GM21717 (cell line): Measurements from ENCODE around the gene HDAC4.

ENCODE experiments used
- ATAC-seq: cut with Tn5 transposase; IDR thresholded peaks from one replicate; pipeline ENCODE4 v1.9.1; 2021; ENCODE audit warnings: mild to moderate bottlenecking, moderate library complexity; ENCODE audit not compliant: unreplicated experiment

HDAC4 gene

GRCh38 chr2:239211396-239212094 lies 189.3 kb downstream of the HDAC4 start:
- no peak for ATAC-seq

GRCh38 chr2:239209783-239210182 lies 191.0 kb downstream of the HDAC4 start:
- no peak for ATAC-seq

- ATAC-seq = no peak
Observed at GRCh38 chr2:239208465-239209180, 192.2 kb downstream of the HDAC4 start.

GRCh38 chr2:239206851-239207250 lies 194.0 kb downstream of the HDAC4 start:
- no peak for ATAC-seq

GRCh38 chr2:239206042-239206441 lies 194.8 kb downstream of the HDAC4 start:
- no peak for ATAC-seq

- no peak for ATAC-seq
Observed at GRCh38 chr2:239204876-239205468, 195.8 kb downstream of the HDAC4 start.

- no peak for ATAC-seq
Observed at GRCh38 chr2:239204136-239204875, 196.5 kb downstream of the HDAC4 start.

- ATAC-seq = no peak
Observed at GRCh38 chr2:239203443-239204135, 197.2 kb downstream of the HDAC4 start.

- no peak for ATAC-seq
Observed at GRCh38 chr2:239202836-239203235, 198.0 kb downstream of the HDAC4 start.

- no peak for ATAC-seq
Observed at GRCh38 chr2:239202343-239202742, 198.5 kb downstream of the HDAC4 start.

- no peak for ATAC-seq
Observed at GRCh38 chr2:239201884-239202283, 198.9 kb downstream of the HDAC4 start.

- no peak for ATAC-seq
Observed at GRCh38 chr2:239201531-239201876, 199.3 kb downstream of the HDAC4 start.

- no peak for ATAC-seq
Observed at GRCh38 chr2:239200646-239201530, 199.9 kb downstream of the HDAC4 start.

GRCh38 chr2:239199041-239199768 lies 201.6 kb downstream of the HDAC4 start:
- ATAC-seq = no peak

GRCh38 chr2:239198221-239198620 lies 202.6 kb downstream of the HDAC4 start:
- ATAC-seq = no peak

GRCh38 chr2:239197146-239197545 lies 203.7 kb downstream of the HDAC4 start:
- no peak for ATAC-seq

- no peak for ATAC-seq
Observed at GRCh38 chr2:239196474-239197021, 204.3 kb downstream of the HDAC4 start.

- no peak for ATAC-seq
Observed at GRCh38 chr2:239195992-239196391, 204.8 kb downstream of the HDAC4 start.

- ATAC-seq = no peak
Observed at GRCh38 chr2:239195318-239195871, 205.4 kb downstream of the HDAC4 start.
